HG03108 (cell line): ENCODE results near the gene TMEM179.
"Not testable (repeated sequence)": the region's sequence is repeated elsewhere in the genome, so short reads cannot be mapped to it uniquely, and the experiment has no call there.

Source experiments
- ATAC-seq: cut with Tn5 transposase; IDR thresholded peaks from one replicate; pipeline ENCODE4 v1.9.1; 2021; ENCODE audit warnings: moderate library complexity; ENCODE audit not compliant: unreplicated experiment

The TMEM179 gene

DNA sequence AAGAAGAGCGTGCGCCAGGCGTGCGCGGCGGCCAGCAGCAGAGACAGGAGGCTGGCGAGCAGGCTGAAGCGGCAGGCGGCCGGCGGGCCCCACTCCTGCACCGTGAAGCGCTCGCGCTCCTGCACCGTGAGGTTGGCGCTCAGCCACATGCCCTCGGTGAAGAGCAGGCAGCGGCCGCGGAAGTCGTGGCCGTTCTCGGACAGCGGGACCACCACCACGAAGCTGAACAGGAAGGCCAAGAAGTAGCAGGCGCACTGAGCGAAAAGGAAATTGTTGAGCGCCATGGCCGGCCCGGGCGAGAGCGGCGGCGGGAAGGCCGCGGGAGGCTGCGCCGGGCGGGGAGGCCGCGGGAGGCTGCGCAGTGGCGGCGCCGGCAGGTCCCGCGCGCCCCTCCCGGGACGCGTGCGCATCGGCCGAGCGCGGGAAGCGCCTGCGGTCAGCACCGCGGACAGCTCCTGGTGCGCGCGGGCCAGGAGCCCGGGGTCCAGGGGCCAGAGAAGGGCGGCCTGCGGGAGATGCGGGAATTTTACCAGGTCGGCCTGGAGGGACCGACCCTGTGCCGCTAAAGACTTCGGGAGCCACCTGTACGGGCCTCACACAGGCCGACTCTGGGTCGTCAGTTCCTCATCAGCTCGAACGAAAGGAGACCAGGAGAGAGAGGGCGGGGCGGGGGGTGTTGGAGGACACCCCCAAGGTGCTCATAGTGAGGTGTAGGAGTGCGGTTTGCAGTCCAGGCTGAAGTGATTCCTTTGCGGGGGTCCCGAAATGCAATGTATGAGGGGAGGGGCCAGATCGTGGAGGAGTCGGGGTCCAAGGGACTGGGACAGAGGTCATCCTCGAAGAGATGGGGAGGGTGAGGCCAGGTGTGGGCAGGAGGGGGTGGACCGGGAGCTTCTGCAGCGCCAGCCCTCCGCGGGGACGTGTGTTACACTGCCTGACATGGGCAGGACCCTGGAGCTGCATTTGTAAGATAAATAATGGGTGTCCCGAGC, at the start of gene TMEM179:
Gene TMEM179 (minus strand): TSS at position 315 of the 992 bp plus-strand sequence. CDS start 31 bp downstream, at position 284.
- ATAC-seq: no peak

- no peak for ATAC-seq
Observed at GRCh38 chr14:104654119-104654518, 49.5 kb upstream of the TMEM179 start.

DNA sequence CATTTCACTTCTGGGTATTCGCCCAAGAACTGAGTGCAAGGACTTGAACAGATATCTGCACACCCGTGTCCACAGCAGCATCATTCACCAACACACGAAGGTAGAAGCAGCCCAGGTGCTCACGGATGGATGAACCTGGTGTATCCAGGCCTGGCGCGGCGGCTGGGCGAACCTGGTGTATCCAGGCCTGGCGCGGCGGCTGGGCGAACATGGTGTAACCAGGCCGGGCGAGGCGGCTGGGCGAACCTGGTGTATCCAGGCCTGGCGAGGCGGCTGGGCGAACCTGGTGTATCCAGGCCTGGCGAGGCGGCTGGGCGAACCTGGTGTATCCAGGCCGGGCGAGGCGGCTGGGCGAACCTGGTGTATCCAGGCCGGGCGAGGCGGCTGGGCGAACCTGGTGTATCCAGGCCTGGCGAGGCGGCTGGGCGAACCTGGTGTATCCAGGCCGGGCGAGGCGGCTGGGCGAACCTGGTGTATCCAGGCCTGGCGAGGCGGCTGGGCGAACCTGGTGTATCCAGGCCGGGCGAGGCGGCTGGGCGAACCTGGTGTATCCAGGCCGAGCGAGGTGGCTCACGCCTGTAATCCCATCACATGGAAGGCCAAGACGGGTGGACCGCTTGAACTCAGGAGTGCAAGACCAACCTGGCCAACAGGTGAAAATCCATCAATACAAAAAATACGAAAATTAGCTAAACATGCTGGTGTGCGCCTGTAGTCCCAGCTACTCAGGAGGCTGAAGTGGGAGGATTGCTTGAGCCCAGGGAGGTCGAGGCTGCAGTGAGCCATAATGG, 48.8 kb upstream of the TMEM179 start:
- ATAC-seq: not testable (repeated sequence)

DNA sequence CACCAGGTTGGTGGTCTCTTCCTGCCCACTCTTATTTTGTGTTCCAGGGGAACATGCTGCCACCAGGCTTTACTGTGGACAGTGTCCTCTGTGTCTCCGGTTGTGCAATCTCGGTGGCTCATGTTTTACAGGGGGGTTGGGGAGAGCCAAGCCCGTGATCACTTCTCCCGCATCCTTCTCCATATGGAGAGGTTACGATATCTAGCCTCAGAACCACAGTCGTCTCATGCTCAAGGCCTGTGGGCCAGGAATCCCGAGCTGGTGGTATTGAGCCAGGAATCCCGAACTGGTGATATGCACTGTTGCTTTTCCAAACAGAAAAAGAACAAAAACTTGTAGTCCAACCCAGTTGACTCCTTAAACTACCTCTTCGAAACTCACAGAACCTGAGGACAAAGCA, 47.8 kb upstream of the TMEM179 start:
- no peak for ATAC-seq

DNA sequence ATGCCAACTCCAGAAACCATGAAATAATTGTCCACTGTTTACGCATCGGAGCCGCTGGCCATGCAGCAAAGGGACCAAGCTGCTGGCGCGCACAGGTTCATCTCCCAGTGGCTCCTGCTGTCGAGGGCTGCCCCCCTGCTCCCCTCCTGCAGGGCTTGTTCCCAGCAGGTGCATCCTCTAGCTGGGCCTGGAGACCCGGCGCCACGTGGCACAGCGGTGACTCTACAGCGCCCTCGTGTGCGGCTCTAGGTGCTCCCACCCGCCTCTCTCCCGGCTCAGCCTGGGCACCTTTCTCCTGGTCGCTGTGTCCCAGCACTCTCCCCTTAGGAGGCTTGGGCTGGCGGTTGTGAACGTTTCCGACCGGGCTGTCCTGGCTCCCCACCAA, 47.3 kb upstream of the TMEM179 start:
- ATAC-seq: no peak

DNA sequence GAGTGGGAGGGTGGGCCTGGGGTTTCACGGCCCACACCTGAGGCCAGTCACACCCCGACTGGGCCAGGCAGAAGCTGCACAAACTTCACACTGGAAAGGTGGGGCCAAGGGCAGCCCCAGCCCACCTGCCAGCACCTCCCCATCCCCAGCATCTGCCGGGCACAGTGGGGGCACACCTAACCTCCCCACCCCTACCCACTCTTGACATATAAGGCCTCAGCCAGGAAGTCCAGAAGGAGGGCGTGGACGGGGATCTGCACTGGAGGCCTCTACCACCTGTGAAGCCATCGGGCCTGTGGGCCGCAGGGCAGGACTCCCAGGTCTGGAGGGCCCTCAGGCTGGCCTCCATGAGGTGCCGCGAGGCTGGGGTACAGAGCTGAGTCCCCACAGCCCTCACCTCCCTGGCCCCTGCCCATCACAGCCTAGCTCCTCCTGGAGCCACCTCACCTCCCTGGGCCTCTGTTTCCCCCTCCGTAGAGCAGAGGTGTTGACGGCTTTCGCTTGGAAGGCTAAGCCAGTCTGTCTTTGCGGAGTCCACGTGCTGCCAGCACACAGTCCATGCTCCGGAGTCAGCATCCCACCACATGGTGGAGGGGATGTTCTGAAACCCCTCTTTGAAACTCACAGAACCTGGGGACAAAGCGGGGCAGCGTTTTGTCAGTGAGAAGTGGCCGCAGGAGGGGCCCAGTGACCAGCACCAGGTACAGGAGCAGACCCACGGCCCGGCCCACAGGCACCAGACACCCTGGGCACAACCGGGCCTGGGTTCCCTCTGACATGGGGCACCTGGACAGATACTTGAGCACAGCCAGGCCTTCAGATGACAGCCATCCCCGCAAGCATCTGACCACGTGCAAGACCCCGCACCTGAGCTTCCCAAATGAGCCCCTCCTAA, 46.7 kb upstream of the TMEM179 start:
- no peak for ATAC-seq

- ATAC-seq: peak; percentile 63
Observed at GRCh38 chr14:104650057-104650980, 45.7 kb upstream of the TMEM179 start.

DNA sequence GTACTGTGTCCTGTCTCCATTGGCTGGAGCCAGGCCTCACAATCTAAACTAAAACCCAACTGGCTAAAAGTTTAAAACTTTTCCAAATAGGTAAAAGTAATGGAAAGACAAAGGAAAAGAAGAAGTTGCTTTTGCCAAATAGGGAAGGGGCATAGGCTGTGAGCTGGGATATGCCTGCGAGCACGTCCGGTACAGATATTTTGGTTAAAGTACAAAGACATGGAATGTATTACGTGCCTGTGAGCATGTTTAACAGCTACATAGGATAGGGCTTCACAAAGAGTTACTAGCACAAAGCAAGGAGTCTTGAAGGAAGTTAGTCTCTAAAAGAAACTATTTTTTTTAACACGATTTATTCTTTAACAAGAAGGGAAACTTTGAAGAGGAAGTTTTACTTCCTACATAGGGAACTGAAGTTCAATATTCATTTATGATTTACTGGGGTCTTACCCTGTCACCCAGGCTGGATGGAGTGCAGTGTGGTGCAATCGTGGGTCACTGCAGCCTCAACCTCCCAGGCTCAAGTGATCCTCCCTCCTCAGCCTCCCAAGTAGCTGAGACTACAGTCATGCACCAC, 43.0 kb upstream of the TMEM179 start:
- no peak for ATAC-seq

GRCh38 chr14:104644656-104645378, 40.2 kb upstream of the TMEM179 start:
- no peak for ATAC-seq

GRCh38 chr14:104644091-104644635, 39.6 kb upstream of the TMEM179 start:
- ATAC-seq: no peak

DNA sequence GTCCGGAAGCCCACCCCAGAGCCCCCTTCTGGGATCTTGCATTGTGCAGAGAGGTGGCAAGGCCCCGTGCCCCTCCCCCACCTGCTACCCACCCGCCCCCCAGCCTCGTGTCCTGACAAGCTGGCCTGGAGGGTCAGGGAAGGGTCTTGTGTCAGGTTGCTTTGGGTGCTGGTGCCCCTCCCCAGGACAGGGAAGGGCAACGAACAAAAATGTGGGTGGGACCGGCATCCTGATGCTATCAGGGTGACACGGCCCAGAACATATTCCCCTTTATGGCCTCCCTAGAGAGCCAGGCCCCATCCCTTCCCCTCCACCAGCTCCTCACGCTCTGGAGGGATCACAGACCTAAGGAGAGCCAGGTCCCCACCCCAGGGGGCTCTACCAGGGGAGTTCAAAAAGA, 38.7 kb upstream of the TMEM179 start:
- no peak for ATAC-seq

DNA sequence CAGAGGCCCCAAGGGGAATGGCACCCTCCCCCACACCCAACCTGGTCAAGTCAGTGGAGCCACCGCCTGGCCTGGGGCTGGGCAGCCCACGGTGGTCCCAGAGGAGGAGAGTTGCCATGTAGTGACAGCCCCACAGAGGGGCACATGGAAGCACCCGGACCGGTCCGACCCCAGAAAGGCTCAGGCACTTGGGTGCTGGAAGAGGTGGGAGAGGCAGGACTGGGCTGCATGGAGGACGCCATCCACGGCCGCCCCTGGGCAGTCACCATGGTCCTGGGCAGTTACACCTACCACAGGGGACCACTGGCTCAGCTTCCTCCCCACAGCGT, 37.9 kb upstream of the TMEM179 start:
- no peak for ATAC-seq

DNA sequence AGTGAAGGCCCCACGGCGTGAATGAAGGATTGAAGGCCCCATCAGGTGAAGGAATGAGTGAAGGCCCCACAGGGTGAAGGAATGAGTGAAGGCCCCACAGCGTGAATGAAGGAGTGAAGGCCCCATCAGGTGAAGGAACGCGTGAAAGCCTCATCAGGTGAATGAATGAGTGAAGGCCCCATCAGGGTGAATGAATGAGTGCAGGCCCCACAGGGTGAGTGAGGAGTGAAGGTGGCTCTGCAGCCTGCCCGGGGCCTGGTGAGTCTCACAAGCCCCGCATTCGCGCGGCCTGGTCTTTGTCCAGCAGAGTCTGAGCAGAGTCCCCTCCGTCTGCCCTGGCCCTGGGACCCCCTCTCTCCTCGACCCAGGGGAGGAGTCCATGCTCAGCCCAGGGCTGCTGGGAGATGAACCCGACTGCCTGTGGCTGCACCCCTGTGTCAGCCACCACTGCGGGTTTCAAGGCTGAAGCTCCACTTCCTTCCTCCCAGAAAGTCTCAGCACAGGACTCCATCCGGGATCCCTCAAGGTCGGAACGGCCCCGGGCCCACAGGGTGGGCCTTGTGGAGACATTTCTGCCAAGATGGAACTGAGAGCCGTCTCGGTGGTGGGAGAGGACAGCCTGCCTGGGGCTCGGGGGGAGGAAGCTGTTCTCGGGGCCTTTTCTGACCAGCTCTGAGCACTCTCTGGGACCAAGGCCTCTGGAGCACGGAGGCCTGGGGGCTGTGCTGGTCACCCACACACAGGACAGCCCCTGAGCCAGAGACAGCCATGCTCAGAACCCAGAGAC, 37.4 kb upstream of the TMEM179 start:
- ATAC-seq: no peak

DNA sequence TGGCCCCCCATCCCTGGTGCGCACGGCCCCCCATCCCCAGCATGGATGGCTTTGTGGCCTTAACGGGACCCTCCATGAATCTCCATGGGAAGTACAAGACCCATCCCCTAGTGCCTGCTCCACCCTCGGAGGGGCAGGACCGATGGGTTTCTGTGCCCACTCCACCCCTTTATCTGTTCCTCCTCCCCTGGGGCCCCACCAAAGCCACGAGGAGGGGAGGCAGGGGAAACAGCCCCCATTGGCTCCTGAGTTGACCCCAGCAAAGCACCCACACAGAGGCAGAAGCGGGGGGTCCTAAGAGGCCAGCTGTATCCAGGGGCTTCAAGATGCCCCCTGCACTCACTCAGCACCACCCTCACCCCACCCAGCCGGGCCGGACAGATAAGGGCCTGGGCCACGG, 36.1 kb upstream of the TMEM179 start:
- ATAC-seq: no peak

- ATAC-seq: no peak
Observed at GRCh38 chr14:104639885-104640548, 35.4 kb upstream of the TMEM179 start.

DNA sequence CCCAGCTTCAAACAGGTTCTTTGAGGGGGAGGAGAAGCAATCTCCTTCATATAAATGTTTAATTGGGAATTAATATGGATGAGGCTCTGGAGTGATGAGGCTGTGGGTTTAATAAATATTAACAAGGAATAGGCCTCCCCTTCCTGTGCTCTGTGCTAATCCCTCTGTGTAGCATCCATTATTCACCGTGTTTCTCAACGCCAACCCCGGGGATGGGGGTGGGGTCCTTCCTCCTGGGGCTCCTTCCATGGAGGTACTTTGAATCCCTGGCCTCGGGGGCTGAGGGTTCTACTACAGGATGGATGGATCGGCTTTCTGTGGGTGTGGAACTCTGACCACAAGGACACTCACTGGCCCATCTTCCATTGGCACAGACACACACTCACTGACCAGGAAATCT, 34.9 kb upstream of the TMEM179 start:
- no peak for ATAC-seq

- no peak for ATAC-seq
Observed at GRCh38 chr14:104638927-104639450, 34.4 kb upstream of the TMEM179 start.
